OCI-LY7 (cell line): Measurements from ENCODE around the gene PCDH12.

Source experiments
- EZH2phosphoT487 ChIP-seq: fragments of 200-600 bp; sonication (generic); IDR thresholded peaks from 2 replicates; pipeline ENCODE4 v1.6.1; 2018; ENCODE audit warnings: low read depth, borderline replicate concordance, mild to moderate bottlenecking, mixed run types, antibody characterized with exemption, low read length, moderate library complexity, mixed read lengths
- TF ChIP-seq, protein P1 (sequence below): fragments of 200-600 bp; sonication (generic); conservative IDR thresholded peaks from 2 replicates; pipeline ENCODE4 v1.5.1; 2014; ENCODE audit warnings: mild to moderate bottlenecking, antibody characterized with exemption, low read length, moderate library complexity, mixed read lengths

GRCh38 chr5:141929398-141930058, 28.5 kb downstream of the PCDH12 start:
- TF ChIP-seq, protein P1, sequence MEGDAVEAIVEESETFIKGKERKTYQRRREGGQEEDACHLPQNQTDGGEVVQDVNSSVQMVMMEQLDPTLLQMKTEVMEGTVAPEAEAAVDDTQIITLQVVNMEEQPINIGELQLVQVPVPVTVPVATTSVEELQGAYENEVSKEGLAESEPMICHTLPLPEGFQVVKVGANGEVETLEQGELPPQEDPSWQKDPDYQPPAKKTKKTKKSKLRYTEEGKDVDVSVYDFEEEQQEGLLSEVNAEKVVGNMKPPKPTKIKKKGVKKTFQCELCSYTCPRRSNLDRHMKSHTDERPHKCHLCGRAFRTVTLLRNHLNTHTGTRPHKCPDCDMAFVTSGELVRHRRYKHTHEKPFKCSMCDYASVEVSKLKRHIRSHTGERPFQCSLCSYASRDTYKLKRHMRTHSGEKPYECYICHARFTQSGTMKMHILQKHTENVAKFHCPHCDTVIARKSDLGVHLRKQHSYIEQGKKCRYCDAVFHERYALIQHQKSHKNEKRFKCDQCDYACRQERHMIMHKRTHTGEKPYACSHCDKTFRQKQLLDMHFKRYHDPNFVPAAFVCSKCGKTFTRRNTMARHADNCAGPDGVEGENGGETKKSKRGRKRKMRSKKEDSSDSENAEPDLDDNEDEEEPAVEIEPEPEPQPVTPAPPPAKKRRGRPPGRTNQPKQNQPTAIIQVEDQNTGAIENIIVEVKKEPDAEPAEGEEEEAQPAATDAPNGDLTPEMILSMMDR, result no peak
- no peak for TF ChIP-seq EZH2phosphoT487
